ENCODE measurements around the gene PTPRD. TPM values are rescaled to one million over a fixed set of nuclear protein-coding genes. Genes with fewer than 3 reads are reported as not detected.

The PTPRD gene
- total and polyA plus RNA-seq, 9 of the 15 experiments (the other 6 are each of a cell fraction or from before 2014, with no cell fraction given): 0.11 TPM; not detected in 8

DNA sequence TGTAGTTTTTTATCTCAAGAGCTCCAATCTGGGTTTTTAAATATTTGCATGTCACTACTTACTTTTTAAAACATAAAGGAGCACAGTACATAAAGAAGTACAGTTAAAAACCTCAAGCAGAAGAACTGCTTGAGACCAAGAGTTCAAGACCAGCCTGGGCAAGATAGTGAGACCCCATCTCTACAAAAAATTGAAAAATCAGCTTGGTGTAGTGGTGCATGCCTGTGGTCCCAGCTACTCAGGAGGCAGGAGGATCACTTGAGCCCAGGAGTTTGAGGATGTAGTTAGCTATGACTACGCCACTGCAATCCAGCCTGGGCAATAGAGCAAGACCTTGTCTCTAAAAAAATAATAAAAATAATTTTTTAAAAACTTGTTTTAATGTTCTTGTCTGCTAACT is 1840.5 kb downstream of the PTPRD start:
- Histone ChIP-seq H3K4me3 (no peak overlapping the region), H3K9ac (ENCODE audit: insufficient read depth in 1 of 2, low read depth in 2 of 2, low read length in 2 of 2) (no peak overlapping the region), H3K9me1 (ENCODE audit: control insufficient read depth, insufficient read depth, low read length) (no peaks in the 10 kb centered on the region), H3K36me3 (ENCODE audit: control insufficient read depth, insufficient read depth, low read length) (no peaks in the 10 kb centered on the region), H4K20me1 (replicated peaks; ENCODE audit: control insufficient read depth, insufficient read depth, low read length) (no peaks in the 10 kb centered on the region), H3K4me2 (ENCODE audit: insufficient read depth, low read length) (no peak overlapping the region), H3K27me3 (ENCODE audit: control insufficient read depth in 2 of 2, insufficient read depth in 2 of 2, low read length in 2 of 2) (no peaks in the 10 kb centered on the region), H3K27ac (ENCODE audit: extremely low read depth, low read depth, low read length) (no peak overlapping the region), H3K9me3 (replicated peaks; ENCODE audit: control insufficient read depth, insufficient read depth, low read depth, low read length) (no peaks in the 10 kb centered on the region), H2AFZ (ENCODE audit: low read depth, low read length) (no peak overlapping the region), H3K79me2 (ENCODE audit: control insufficient read depth, insufficient read depth, low read length) (no peaks in the 10 kb centered on the region), H3K4me1 (replicated peaks in 1 of 2; ENCODE audit: control insufficient read depth in 2 of 2, insufficient read depth in 2 of 2, low read length in 2 of 2) (no peaks in the 10 kb centered on the region)
- CTCF ChIA-PET (ENCODE audit: low intra/inter-chr PET ratio): no interaction called here
- no TSS peak for BruUV-seq (replicated peaks)
- FAIRE-seq: no peak
- 0% methylated on average over 1 of the region's 1 CpG for WGBS (ENCODE audit: insufficient coverage, low coverage, missing lambda C conversion rate)
- TF ChIP-seq, protein P1, sequence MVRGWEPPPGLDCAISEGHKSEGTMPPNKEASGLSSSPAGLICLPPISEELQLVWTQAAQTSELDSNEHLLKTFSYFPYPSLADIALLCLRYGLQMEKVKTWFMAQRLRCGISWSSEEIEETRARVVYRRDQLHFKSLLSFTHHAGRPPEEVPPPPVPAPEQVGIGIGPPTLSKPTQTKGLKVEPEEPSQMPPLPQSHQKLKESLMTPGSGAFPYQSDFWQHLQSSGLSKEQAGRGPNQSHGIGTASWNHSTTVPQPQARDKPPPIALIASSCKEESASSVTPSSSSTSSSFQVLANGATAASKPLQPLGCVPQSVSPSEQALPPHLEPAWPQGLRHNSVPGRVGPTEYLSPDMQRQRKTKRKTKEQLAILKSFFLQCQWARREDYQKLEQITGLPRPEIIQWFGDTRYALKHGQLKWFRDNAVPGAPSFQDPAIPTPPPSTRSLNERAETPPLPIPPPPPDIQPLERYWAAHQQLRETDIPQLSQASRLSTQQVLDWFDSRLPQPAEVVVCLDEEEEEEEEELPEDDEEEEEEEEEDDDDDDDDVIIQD (CRISPR knock-in tag; IDR thresholded peaks at IDR 0.05): no peak
- TF ChIP-seq, protein P2, sequence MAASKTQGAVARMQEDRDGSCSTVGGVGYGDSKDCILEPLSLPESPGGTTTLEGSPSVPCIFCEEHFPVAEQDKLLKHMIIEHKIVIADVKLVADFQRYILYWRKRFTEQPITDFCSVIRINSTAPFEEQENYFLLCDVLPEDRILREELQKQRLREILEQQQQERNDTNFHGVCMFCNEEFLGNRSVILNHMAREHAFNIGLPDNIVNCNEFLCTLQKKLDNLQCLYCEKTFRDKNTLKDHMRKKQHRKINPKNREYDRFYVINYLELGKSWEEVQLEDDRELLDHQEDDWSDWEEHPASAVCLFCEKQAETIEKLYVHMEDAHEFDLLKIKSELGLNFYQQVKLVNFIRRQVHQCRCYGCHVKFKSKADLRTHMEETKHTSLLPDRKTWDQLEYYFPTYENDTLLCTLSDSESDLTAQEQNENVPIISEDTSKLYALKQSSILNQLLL (CRISPR knock-in tag; IDR thresholded peaks at IDR 0.05; ENCODE audit: borderline replicate concordance): no peak
- TF ChIP-seq SAFB (IDR thresholded peaks at IDR 0.05; ENCODE audit: borderline replicate concordance, low read depth, low read length): no peak
- no peak for TF ChIP-seq MYC (IDR thresholded peaks at IDR 0.05; ENCODE audit: low read depth, low read length)
- no peak for TF ChIP-seq MYC (CRISPR knock-in tag; IDR thresholded peaks at IDR 0.05; ENCODE audit: borderline replicate concordance, low read depth)
- TF ChIP-seq SMARCC2 (IDR thresholded peaks at IDR 0.05; ENCODE audit: low read depth): no peak
- intact Hi-C loops (cut with micrococcal nuclease) (no loop called here), in situ Hi-C loops (cut with MboI) (no loop called here)
- POLR2A ChIA-PET: no interaction called here
- no peak for ATAC-seq
- DNase-seq (ENCODE audit: extremely low read depth in 1 of 4, low spot score in 3 of 4): no peak
